ENCODE results near the gene ATL3.

Gene ATL3

DNA sequence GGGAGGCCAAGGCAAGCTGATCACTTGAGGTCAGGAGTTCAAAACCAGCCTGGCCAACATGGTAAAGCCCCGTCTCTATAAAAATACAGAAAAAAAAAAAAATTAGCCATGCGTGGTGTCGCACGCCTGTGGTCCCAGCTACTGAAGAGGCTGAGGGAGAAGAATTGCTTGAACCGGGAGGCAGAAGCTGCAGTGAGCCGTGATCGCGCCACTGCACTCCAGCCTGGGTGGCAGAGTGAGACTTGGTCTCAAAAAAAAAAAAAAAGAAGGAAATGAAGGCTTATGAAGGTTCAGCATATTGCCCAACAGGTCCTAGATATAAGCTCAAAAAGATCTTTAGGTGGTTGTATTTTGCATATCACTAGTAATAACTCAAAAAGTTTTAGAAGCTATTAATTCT is 10.2 kb downstream of the ATL3 start:
- Histone ChIP-seq H2AFZ (ENCODE audit: low read length) (no peak overlapping the region), H3K4ac (ENCODE audit: low read length) (no peak overlapping the region), H2BK15ac (ENCODE audit: low read length) (no peak overlapping the region), H3K14ac (ENCODE audit: low read length) (no peak overlapping the region), H3K27me3 (ENCODE audit: control insufficient read depth in 3 of 3, insufficient read depth in 3 of 3, low read depth in 1 of 3, low read length in 3 of 3) (no peaks in the 10 kb centered on the region), H3K23ac (ENCODE audit: low read depth, low read length, poor library complexity) (no peak overlapping the region), H3K9ac (ENCODE audit: low read depth, low read length, poor library complexity) (no peak overlapping the region), H3K4me3 (ENCODE audit: low read length in 2 of 2) (no peak overlapping the region), H3K18ac (ENCODE audit: low read length) (no peak overlapping the region), H2BK12ac (ENCODE audit: low read length) (no peak overlapping the region), H3K27ac (replicated peaks; ENCODE audit: low read length) (no peak overlapping the region), H3K4me2 (ENCODE audit: insufficient read depth, low read length, poor library complexity, severe bottlenecking) (no peak overlapping the region), H4K91ac (ENCODE audit: low read depth, low read length, poor library complexity) (no peak overlapping the region), H3K9me3 (replicated peaks in 1 of 2; ENCODE audit: control insufficient read depth in 2 of 2, insufficient read depth in 1 of 2, low read depth in 1 of 2, low read length in 2 of 2) (no peaks in the 10 kb centered on the region), H2AK5ac (ENCODE audit: low read depth, low read length) (no peak overlapping the region), H2BK120ac (ENCODE audit: low read depth, low read length) (no peak overlapping the region), H3K4me1 (ENCODE audit: control insufficient read depth in 2 of 2, insufficient read depth in 1 of 2, low read depth in 1 of 2, low read length in 2 of 2) (no peaks in the 10 kb centered on the region), H2BK5ac (ENCODE audit: low read length) (no peak overlapping the region), H3K79me1 (ENCODE audit: low read depth, low read length) (no peaks in the 10 kb centered on the region), H3K36me3 (replicated peaks in 1 of 2; ENCODE audit: control insufficient read depth in 2 of 2, insufficient read depth in 2 of 2, low read length in 2 of 2) (no peaks in the 10 kb centered on the region), H4K8ac (ENCODE audit: low read depth, low read length) (no peak overlapping the region)
- no CpG with 5 or more reads among the region's 8 CpGs for WGBS, 2 donors (ENCODE audit: extremely low coverage in 2 of 2, insufficient read length in 2 of 2, insufficient replicate concordance in 1 of 2)
- no peak for DNase-seq (ENCODE audit: low spot score)

DNA sequence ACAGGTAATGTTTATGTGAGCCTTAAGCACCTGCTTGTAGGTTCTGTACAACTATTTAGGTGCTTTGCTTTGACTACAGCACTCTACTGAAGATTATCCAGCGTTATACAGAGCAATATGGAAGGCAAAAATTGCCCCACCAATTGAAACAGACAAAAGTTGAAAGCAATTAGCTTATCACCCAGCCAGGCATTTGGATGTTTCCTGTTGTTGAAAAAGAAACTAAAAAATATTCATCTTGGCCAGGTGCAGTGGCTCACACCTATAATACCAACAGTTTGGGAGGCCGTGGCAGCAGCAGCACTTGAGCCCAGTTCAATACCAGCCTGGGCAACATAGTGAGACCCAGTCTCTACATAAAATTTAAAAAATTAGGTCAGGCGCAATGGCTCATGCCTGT is 18.5 kb downstream of the ATL3 start:
- no peak overlapping the region for H2BK12ac ChIP-seq (ENCODE audit: low read length)
- no CpG with 5 or more reads among the region's 3 CpGs for WGBS, 2 donors (ENCODE audit: extremely low coverage in 2 of 2, insufficient read length in 2 of 2, insufficient replicate concordance in 1 of 2)

DNA sequence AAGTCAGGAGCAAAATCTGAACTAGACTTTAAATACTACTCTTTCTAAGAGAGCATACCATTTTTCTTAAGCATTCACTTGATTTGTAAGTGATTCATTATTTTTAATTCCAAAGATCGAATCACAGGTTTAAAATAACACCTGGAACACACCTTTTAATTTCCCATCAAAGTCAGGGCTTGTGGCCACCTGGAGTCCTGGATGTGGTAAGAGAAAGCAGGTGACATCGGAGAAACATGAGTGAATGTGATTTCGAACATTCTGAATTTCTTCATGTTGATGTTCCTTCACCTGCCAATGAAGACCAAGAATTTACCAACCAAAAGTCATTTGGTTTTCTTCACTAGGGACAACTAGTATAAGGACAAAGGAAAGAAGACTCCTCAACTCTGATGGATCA is 28.0 kb downstream of the ATL3 start:
- Histone ChIP-seq H4K8ac (ENCODE audit: low read depth, low read length) (no peak overlapping the region), H3K36me3 (replicated peaks in 1 of 2; ENCODE audit: control insufficient read depth in 2 of 2, insufficient read depth in 2 of 2, low read length in 2 of 2) (peaks cover 3 to 11% of the 10 kb centered on the region in 2 donors), H4K91ac (ENCODE audit: low read depth, low read length, poor library complexity) (no peak overlapping the region), H3K79me1 (ENCODE audit: low read depth, low read length) (no peaks in the 10 kb centered on the region), H2BK12ac (ENCODE audit: low read length) (no peak overlapping the region), H2BK15ac (ENCODE audit: low read length) (no peak overlapping the region), H2AFZ (ENCODE audit: low read length) (no peak overlapping the region), H3K27me3 (ENCODE audit: control insufficient read depth in 3 of 3, insufficient read depth in 3 of 3, low read depth in 1 of 3, low read length in 3 of 3) (no peaks in the 10 kb centered on the region), H3K18ac (ENCODE audit: low read length) (no peak overlapping the region), H3K4me1 (ENCODE audit: control insufficient read depth in 2 of 2, insufficient read depth in 1 of 2, low read depth in 1 of 2, low read length in 2 of 2) (peaks cover 0 to 3% of the 10 kb centered on the region in 2 donors), H3K9ac (ENCODE audit: low read depth, low read length, poor library complexity) (no peak overlapping the region), H2AK5ac (ENCODE audit: low read depth, low read length) (no peak overlapping the region), H3K23ac (ENCODE audit: low read depth, low read length, poor library complexity) (no peak overlapping the region), H3K14ac (ENCODE audit: low read length) (no peak overlapping the region), H3K4me3 (ENCODE audit: low read length in 2 of 2) (no peak overlapping the region), H3K9me3 (replicated peaks in 1 of 2; ENCODE audit: control insufficient read depth in 2 of 2, insufficient read depth in 1 of 2, low read depth in 1 of 2, low read length in 2 of 2) (no peaks in the 10 kb centered on the region), H2BK5ac (ENCODE audit: low read length) (no peak overlapping the region), H3K4me2 (ENCODE audit: insufficient read depth, low read length, poor library complexity, severe bottlenecking) (no peak overlapping the region), H2BK120ac (ENCODE audit: low read depth, low read length) (no peak overlapping the region), H3K27ac (replicated peaks; ENCODE audit: low read length) (no peak overlapping the region), H3K4ac (ENCODE audit: low read length) (no peak overlapping the region)
- WGBS, 2 donors (ENCODE audit: extremely low coverage in 2 of 2, insufficient read length in 2 of 2, insufficient replicate concordance in 1 of 2) = no CpG with 5 or more reads among the region's 3 CpGs
- DNase-seq (ENCODE audit: low spot score) = no peak

More for the DNA sequence above, 18.5 kb downstream of the ATL3 start:
- Histone ChIP-seq H3K18ac (ENCODE audit: low read length) (no peak overlapping the region), H2AFZ (ENCODE audit: low read length) (no peak overlapping the region), H2BK15ac (ENCODE audit: low read length) (no peak overlapping the region), H3K9me3 (replicated peaks in 1 of 2; ENCODE audit: control insufficient read depth in 2 of 2, insufficient read depth in 1 of 2, low read depth in 1 of 2, low read length in 2 of 2) (no peaks in the 10 kb centered on the region), H3K4ac (ENCODE audit: low read length) (no peak overlapping the region), H3K79me1 (ENCODE audit: low read depth, low read length) (no peaks in the 10 kb centered on the region), H4K91ac (ENCODE audit: low read depth, low read length, poor library complexity) (no peak overlapping the region), H3K9ac (ENCODE audit: low read depth, low read length, poor library complexity) (no peak overlapping the region), H3K4me3 (ENCODE audit: low read length in 2 of 2) (no peak overlapping the region), H3K4me1 (ENCODE audit: control insufficient read depth in 2 of 2, insufficient read depth in 1 of 2, low read depth in 1 of 2, low read length in 2 of 2) (no peaks in the 10 kb centered on the region), H2AK5ac (ENCODE audit: low read depth, low read length) (no peak overlapping the region), H3K4me2 (ENCODE audit: insufficient read depth, low read length, poor library complexity, severe bottlenecking) (no peak overlapping the region), H2BK120ac (ENCODE audit: low read depth, low read length) (no peak overlapping the region), H2BK5ac (ENCODE audit: low read length) (no peak overlapping the region), H4K8ac (ENCODE audit: low read depth, low read length) (no peak overlapping the region), H3K14ac (ENCODE audit: low read length) (no peak overlapping the region), H3K27ac (replicated peaks; ENCODE audit: low read length) (no peak overlapping the region), H3K27me3 (ENCODE audit: control insufficient read depth in 3 of 3, insufficient read depth in 3 of 3, low read depth in 1 of 3, low read length in 3 of 3) (peaks cover 0 to 2% (median 0%) of the 10 kb centered on the region in 3 experiments), H3K23ac (ENCODE audit: low read depth, low read length, poor library complexity) (no peak overlapping the region), H3K36me3 (replicated peaks in 1 of 2; ENCODE audit: control insufficient read depth in 2 of 2, insufficient read depth in 2 of 2, low read length in 2 of 2) (peaks cover 0 to 5% of the 10 kb centered on the region in 2 donors)
- DNase-seq (ENCODE audit: low spot score) = no peak

DNA sequence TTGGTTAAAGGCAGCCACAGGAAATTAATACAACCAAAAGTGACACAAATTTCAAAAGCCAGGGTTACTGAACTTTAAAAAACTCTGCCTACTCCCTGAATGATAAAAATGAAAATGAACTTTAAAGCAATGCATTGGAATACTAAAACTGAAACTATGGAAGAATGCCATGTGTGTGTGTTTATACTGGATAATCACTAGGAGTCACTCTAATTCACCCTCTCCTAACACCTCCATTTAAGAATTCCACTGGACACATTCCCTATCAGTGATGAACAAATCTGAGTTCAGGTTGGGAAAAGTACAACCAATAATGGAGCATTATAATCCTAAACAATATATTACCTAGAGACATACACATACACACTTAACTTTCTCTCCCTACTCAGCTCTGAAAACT is 29.4 kb downstream of the ATL3 start:
- no peak for DNase-seq (ENCODE audit: low spot score)
- no peak overlapping the region for H2AFZ ChIP-seq (ENCODE audit: low read length)

More for the DNA sequence above, 29.4 kb downstream of the ATL3 start:
- H3K79me1 ChIP-seq (ENCODE audit: low read depth, low read length) = no peaks in the 10 kb centered on the region
- no peak overlapping the region for H4K91ac ChIP-seq (ENCODE audit: low read depth, low read length, poor library complexity)
- H3K23ac ChIP-seq (ENCODE audit: low read depth, low read length, poor library complexity) = no peak overlapping the region
- H3K4ac ChIP-seq (ENCODE audit: low read length) = no peak overlapping the region
- no peaks in the 10 kb centered on the region for H3K9me3 ChIP-seq (replicated peaks in 1 of 2; ENCODE audit: control insufficient read depth in 2 of 2, insufficient read depth in 1 of 2, low read depth in 1 of 2, low read length in 2 of 2)
- H3K4me2 ChIP-seq (ENCODE audit: insufficient read depth, low read length, poor library complexity, severe bottlenecking) = no peak overlapping the region
- no peak overlapping the region for H3K27ac ChIP-seq (replicated peaks; ENCODE audit: low read length)
- no peak overlapping the region for H2BK5ac ChIP-seq (ENCODE audit: low read length)
- no peak overlapping the region for H3K14ac ChIP-seq (ENCODE audit: low read length)
- no peak overlapping the region for H4K8ac ChIP-seq (ENCODE audit: low read depth, low read length)
- H3K4me1 ChIP-seq (ENCODE audit: control insufficient read depth in 2 of 2, insufficient read depth in 1 of 2, low read depth in 1 of 2, low read length in 2 of 2) = peaks cover 0 to 3% of the 10 kb centered on the region in 2 donors
- no peak overlapping the region for H3K18ac ChIP-seq (ENCODE audit: low read length)
- no peak overlapping the region for H2BK15ac ChIP-seq (ENCODE audit: low read length)
- no peak overlapping the region for H2AK5ac ChIP-seq (ENCODE audit: low read depth, low read length)
- H3K27me3 ChIP-seq (ENCODE audit: control insufficient read depth in 3 of 3, insufficient read depth in 3 of 3, low read depth in 1 of 3, low read length in 3 of 3) = no peaks in the 10 kb centered on the region
- no peak overlapping the region for H3K9ac ChIP-seq (ENCODE audit: low read depth, low read length, poor library complexity)
- H3K36me3 ChIP-seq (replicated peaks in 1 of 2; ENCODE audit: control insufficient read depth in 2 of 2, insufficient read depth in 2 of 2, low read length in 2 of 2) = peaks cover 3 to 11% of the 10 kb centered on the region in 2 donors
- H2BK12ac ChIP-seq (ENCODE audit: low read length) = no peak overlapping the region
- no peak overlapping the region for H3K4me3 ChIP-seq (ENCODE audit: low read length in 2 of 2)
- no peak overlapping the region for H2BK120ac ChIP-seq (ENCODE audit: low read depth, low read length)

All from neuronal stem cell (in vitro differentiated cells).